HEK293T (cell line): ENCODE data around the gene BBS5.
A peak's percentile ranks its signal among the peaks of the same experiment; 100 is the strongest.
"Not testable (repeated sequence)": the region's sequence is repeated elsewhere in the genome, so short reads cannot be mapped to it uniquely, and the experiment has no call there.

ENCODE experiments used
- CTCF ChIA-PET: fragments of 350-600 bp; formaldehyde crosslinking; extraction: SDS; loops from one replicate; lab custom pipeline; 2021; ENCODE audit warnings: antibody characterized with exemption, inconsistent platforms; lab: Yijun Ruan, JAX
- POLR2A ChIA-PET: fragments of 350-600 bp; formaldehyde crosslinking; extraction: SDS; loops from one replicate; lab custom pipeline; 2020; ENCODE audit warnings: antibody characterized with exemption, inconsistent platforms; lab: Yijun Ruan, JAX
- DNase-seq: peaks from one replicate; pipeline ENCODE4 v3.0.0; 2012; ENCODE audit warnings: mixed read lengths; ENCODE audit errors: extremely low spot score
- ARNT ChIP-seq: fragments of 450-650 bp; IDR thresholded peaks from 2 replicates; pipeline ENCODE4 v1.6.1; 2017; ENCODE audit warnings: mild to moderate bottlenecking
- BHLHE40 ChIP-seq: fragments of 450-650 bp; IDR thresholded peaks from 2 replicates; pipeline ENCODE4 v1.6.1; 2016; ENCODE audit warnings: mild to moderate bottlenecking, moderate library complexity, borderline replicate concordance
- CTBP1 ChIP-seq: fragments of 450-650 bp; IDR thresholded peaks from 2 replicates; pipeline ENCODE4 v1.6.1; 2016; ENCODE audit warnings: borderline replicate concordance
- ELF4 ChIP-seq: fragments of 450-650 bp; IDR thresholded peaks from 2 replicates; pipeline ENCODE4 v1.6.1; 2017; ENCODE audit warnings: antibody characterized with exemption
- FOXA1 ChIP-seq: fragments of 450-650 bp; IDR thresholded peaks from 2 replicates; pipeline ENCODE4 v1.6.1; 2016; ENCODE audit warnings: mild to moderate bottlenecking
- FOXK2 ChIP-seq: fragments of 450-650 bp; IDR thresholded peaks from 2 replicates; pipeline ENCODE4 v1.6.1; 2016; ENCODE audit warnings: mild to moderate bottlenecking
- FOXM1 ChIP-seq: fragments of 450-650 bp; IDR thresholded peaks from 2 replicates; pipeline ENCODE4 v1.6.1; 2017; ENCODE audit warnings: mild to moderate bottlenecking, borderline replicate concordance
- HDGF ChIP-seq: fragments of 450-650 bp; IDR thresholded peaks from 2 replicates; pipeline ENCODE4 v1.6.1; 2017; ENCODE audit warnings: antibody characterized with exemption, borderline replicate concordance
- L3MBTL2 ChIP-seq: fragments of 450-650 bp; conservative IDR thresholded peaks from 2 replicates; pipeline ENCODE4 v1.6.1; 2016; ENCODE audit warnings: mild to moderate bottlenecking
- LEF1 ChIP-seq: fragments of 450-650 bp; IDR thresholded peaks from 2 replicates; pipeline ENCODE4 v1.6.1; 2017; ENCODE audit warnings: mild to moderate bottlenecking, borderline replicate concordance
- NFRKB ChIP-seq: fragments of 450-650 bp; IDR thresholded peaks from 2 replicates; pipeline ENCODE4 v1.6.1; 2016; ENCODE audit warnings: mild to moderate bottlenecking, moderate library complexity
- PKNOX1 ChIP-seq: fragments of 450-650 bp; IDR thresholded peaks from 2 replicates; pipeline ENCODE4 v1.6.1; 2016
- SP1 ChIP-seq: fragments of 450-650 bp; IDR thresholded peaks from 2 replicates; pipeline ENCODE4 v1.6.1; 2017
- SUZ12 ChIP-seq: fragments of 450-650 bp; IDR thresholded peaks from 2 replicates; pipeline ENCODE4 v1.6.1; 2016; ENCODE audit warnings: mild to moderate bottlenecking
- TARDBP ChIP-seq: fragments of 450-650 bp; IDR thresholded peaks from 2 replicates; pipeline ENCODE4 v1.6.1; 2016
- ZNF384 ChIP-seq: fragments of 450-650 bp; IDR thresholded peaks from 2 replicates; pipeline ENCODE4 v1.6.1; 2016

The BBS5 gene

GRCh38 chr2:169526451-169526850 is 47.2 kb downstream of the BBS5 start:
- no peak for DNase-seq
- POLR2A ChIA-PET, result no interaction called here
- TF ChIP-seq L3MBTL2, result no peak
- no peak for TF ChIP-seq FOXA1
- TF ChIP-seq SUZ12, result no peak
- no peak for TF ChIP-seq SP1
- no peak for TF ChIP-seq TARDBP
- no peak for TF ChIP-seq ELF4
- no peak for TF ChIP-seq NFRKB
- no peak for TF ChIP-seq BHLHE40
- TF ChIP-seq HDGF, result no peak
- no peak for TF ChIP-seq LEF1
- TF ChIP-seq CTBP1, result no peak
- no peak for TF ChIP-seq ARNT
- no peak for TF ChIP-seq ZNF384
- no peak for TF ChIP-seq FOXM1
- no peak for TF ChIP-seq FOXK2
- no peak for TF ChIP-seq PKNOX1

GRCh38 chr2:169528271-169528701 is 49.0 kb downstream of the BBS5 start:
- ChIA-PET POLR2A (no interaction called here), CTCF (no interaction called here)

More at GRCh38 chr2:169526451-169526850, 47.2 kb downstream of the BBS5 start:
- CTCF ChIA-PET, result no interaction called here

GRCh38 chr2:169539460-169539859 is 60.2 kb downstream of the BBS5 start:
- DNase-seq, POLR2A ChIA-PET, CTCF ChIA-PET: not testable (repeated sequence)

More at GRCh38 chr2:169528271-169528701, 49.0 kb downstream of the BBS5 start:
- TF ChIP-seq LEF1 (no peak), FOXM1 (no peak), ELF4 (no peak), HDGF (no peak), BHLHE40 (no peak), NFRKB (no peak), ARNT (no peak), PKNOX1 (no peak), SP1 (no peak)
- DNase-seq, result peak; percentile 72

- POLR2A ChIA-PET, result no interaction called here
- no peak for TF ChIP-seq LEF1
- TF ChIP-seq HDGF, result no peak
- no peak for TF ChIP-seq FOXM1
- TF ChIP-seq ARNT, result no peak
- TF ChIP-seq SUZ12, result no peak
- TF ChIP-seq FOXK2, result no peak
- TF ChIP-seq ZNF384, result no peak
- TF ChIP-seq CTBP1, result no peak
- no peak for TF ChIP-seq NFRKB
- TF ChIP-seq PKNOX1, result no peak
- no peak for TF ChIP-seq ELF4
- no peak for TF ChIP-seq SP1
- no peak for TF ChIP-seq L3MBTL2
- no peak for TF ChIP-seq TARDBP
- no peak for TF ChIP-seq FOXA1
- no peak for TF ChIP-seq BHLHE40
- CTCF ChIA-PET, result no interaction called here
- DNase-seq, result no peak
Measured at GRCh38 chr2:169540146-169540545, 60.9 kb downstream of the BBS5 start.

- TF ChIP-seq TARDBP (no peak), ARNT (no peak), ZNF384 (no peak), HDGF (no peak), ELF4 (no peak), FOXK2 (no peak), SP1 (no peak), FOXM1 (no peak), FOXA1 (no peak), NFRKB (no peak), LEF1 (no peak)
- DNase-seq, result no peak
- POLR2A ChIA-PET, result no interaction called here
- CTCF ChIA-PET, result no interaction called here
Measured at GRCh38 chr2:169542433-169542832, 63.1 kb downstream of the BBS5 start.

GRCh38 chr2:169546756-169547155 is 67.5 kb downstream of the BBS5 start:
- ChIA-PET CTCF (no interaction called here), POLR2A (no interaction called here)

More at GRCh38 chr2:169546756-169547155, 67.5 kb downstream of the BBS5 start:
- no peak for DNase-seq
- TF ChIP-seq ARNT, result no peak
- TF ChIP-seq FOXA1, result no peak
- TF ChIP-seq L3MBTL2, result no peak
- TF ChIP-seq LEF1, result no peak
- no peak for TF ChIP-seq SUZ12
- no peak for TF ChIP-seq ZNF384
- no peak for TF ChIP-seq SP1
- TF ChIP-seq HDGF, result no peak
- no peak for TF ChIP-seq PKNOX1
- no peak for TF ChIP-seq NFRKB
- no peak for TF ChIP-seq FOXM1
- no peak for TF ChIP-seq FOXK2
- no peak for TF ChIP-seq ELF4
- no peak for TF ChIP-seq BHLHE40
